ENCODE results near the gene CCDC93. TPM values are rescaled to one million over a fixed set of nuclear protein-coding genes. Genes with fewer than 3 reads are reported as not detected.

The CCDC93 gene
- total RNA-seq, 4 donors from 2014 or later = 14.4 to 17.0 (median 16.0) TPM

DNA sequence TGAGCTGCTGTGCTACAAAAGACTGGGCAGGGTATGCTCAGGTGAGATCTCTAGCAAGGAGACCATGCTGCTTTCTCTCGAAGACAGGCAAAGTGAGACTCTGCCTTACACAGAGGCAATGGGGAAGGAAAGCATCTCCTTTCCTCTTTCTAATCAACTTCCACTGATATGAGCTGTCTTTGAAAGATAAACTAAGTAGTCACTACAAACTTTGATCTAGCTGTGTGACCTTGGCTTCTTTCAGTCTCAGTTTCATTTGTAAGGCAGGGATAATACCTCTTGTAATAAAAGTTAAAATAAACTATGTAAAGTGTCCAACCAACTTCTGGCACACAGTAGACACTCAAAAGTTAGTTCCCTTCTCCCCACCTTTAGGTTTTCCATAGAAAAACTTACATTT, 7.5 kb downstream of the CCDC93 start:
- peaks cover 22 to 81% (median 62%) of the 10 kb centered on the region in 4 donors for H3K36me3 ChIP-seq
- WGBS = 90% methylated on average over 1 of the region's 1 CpG
- no peak overlapping the region for H3K4me3 ChIP-seq
- TF ChIP-seq, protein P1, sequence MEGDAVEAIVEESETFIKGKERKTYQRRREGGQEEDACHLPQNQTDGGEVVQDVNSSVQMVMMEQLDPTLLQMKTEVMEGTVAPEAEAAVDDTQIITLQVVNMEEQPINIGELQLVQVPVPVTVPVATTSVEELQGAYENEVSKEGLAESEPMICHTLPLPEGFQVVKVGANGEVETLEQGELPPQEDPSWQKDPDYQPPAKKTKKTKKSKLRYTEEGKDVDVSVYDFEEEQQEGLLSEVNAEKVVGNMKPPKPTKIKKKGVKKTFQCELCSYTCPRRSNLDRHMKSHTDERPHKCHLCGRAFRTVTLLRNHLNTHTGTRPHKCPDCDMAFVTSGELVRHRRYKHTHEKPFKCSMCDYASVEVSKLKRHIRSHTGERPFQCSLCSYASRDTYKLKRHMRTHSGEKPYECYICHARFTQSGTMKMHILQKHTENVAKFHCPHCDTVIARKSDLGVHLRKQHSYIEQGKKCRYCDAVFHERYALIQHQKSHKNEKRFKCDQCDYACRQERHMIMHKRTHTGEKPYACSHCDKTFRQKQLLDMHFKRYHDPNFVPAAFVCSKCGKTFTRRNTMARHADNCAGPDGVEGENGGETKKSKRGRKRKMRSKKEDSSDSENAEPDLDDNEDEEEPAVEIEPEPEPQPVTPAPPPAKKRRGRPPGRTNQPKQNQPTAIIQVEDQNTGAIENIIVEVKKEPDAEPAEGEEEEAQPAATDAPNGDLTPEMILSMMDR (IDR thresholded peaks at IDR 0.05) = no peak
- TF ChIP-seq POLR2AphosphoS5 (IDR thresholded peaks at IDR 0.05) (no peak), EP300 (IDR thresholded peaks at IDR 0.05) (no peak), POLR2A (IDR thresholded peaks at IDR 0.05; ENCODE audit: low read depth) (no peak)
- peaks cover 12 to 28% (median 15%) of the 10 kb centered on the region in 4 donors for H3K4me1 ChIP-seq
- no peak overlapping the region for H3K27ac ChIP-seq (replicated peaks in 1 of 4)
- no peaks in the 10 kb centered on the region for H3K27me3 ChIP-seq
- no peak for DNase-seq (ENCODE audit: extremely low spot score)
- no peaks in the 10 kb centered on the region for H3K9me3 ChIP-seq
- intact Hi-C loops (cut with DNase I) = loop anchor here (10.0 kb wide), 1 partner anchor 172 kb away; no protein-coding TSS in a partner anchor

DNA sequence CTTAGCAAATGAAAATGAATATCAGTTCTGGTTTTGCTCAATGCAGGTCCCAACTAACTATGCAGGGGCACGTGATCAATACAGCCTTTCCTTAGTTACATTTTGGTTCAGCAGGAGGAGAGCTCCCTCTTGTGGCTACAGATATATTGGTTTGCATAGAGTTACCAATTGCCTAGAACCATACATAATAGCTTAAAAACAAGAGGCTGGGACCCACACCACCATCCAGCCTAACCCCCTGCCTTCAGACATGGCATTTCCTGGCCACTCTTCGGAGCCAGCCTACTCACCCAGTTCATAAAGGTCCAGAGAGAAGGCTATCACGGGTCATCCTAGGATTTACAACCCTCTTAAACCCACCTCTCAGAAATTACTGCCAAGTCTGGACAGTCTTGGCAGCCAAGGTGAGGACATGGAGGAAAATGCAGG, 10.5 kb downstream of the CCDC93 start:
- no peak for DNase-seq (ENCODE audit: extremely low spot score)
- no peak overlapping the region for H3K4me3 ChIP-seq
- intact Hi-C loops (cut with DNase I) = loop anchor here (10.0 kb wide), 1 partner anchor 169 kb away; no protein-coding TSS in a partner anchor
- H3K27ac ChIP-seq (replicated peaks in 1 of 4) = no peak overlapping the region
- TF ChIP-seq POLR2AphosphoS5 (IDR thresholded peaks at IDR 0.05) (peak in 1 of 2 donors; percentile 31), POLR2A (IDR thresholded peaks at IDR 0.05; ENCODE audit: low read depth) (no peak), EP300 (IDR thresholded peaks at IDR 0.05) (no peak)
- TF ChIP-seq, protein P1 (IDR thresholded peaks at IDR 0.05) = peak; percentile 71 to 82 (median 72)
- H3K27me3 ChIP-seq = no peaks in the 10 kb centered on the region
- no peaks in the 10 kb centered on the region for H3K9me3 ChIP-seq
- H3K4me1 ChIP-seq = peaks cover 3 to 15% (median 10%) of the 10 kb centered on the region in 4 donors
- H3K36me3 ChIP-seq = peaks cover 30 to 96% (median 83%) of the 10 kb centered on the region in 4 donors
- 14% methylated on average over 3 of the region's 3 CpGs for WGBS

DNA sequence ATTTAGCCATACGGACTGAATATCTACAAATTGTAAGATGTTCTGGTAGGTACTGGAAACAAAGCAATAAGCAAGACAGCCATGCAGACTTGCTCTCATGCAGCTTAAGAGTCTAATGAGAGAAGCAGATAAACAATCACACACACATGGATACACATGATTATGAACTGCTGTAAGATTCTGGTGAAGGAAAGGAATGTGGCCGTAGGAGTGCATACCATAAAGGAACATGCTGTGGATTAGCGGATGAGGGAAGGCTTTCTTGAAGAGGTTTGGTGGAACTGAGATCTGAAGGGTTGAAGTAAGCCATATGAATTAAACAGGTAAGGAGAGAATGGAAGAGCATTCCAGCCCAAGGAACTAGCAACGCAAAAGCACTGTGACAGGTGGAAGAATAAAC, 13.8 kb downstream of the CCDC93 start:
- TF ChIP-seq, protein P1 (IDR thresholded peaks at IDR 0.05) = no peak
- no peak for TF ChIP-seq EP300 (IDR thresholded peaks at IDR 0.05)
- TF ChIP-seq POLR2A (IDR thresholded peaks at IDR 0.05; ENCODE audit: low read depth) = no peak
- no peak for TF ChIP-seq POLR2AphosphoS5 (IDR thresholded peaks at IDR 0.05)
- no peaks in the 10 kb centered on the region for H3K9me3 ChIP-seq
- intact Hi-C loops (cut with DNase I) = loop anchor here (10.0 kb wide), 1 partner anchor 165 kb away; no protein-coding TSS in a partner anchor
- H3K27me3 ChIP-seq = no peaks in the 10 kb centered on the region
- peaks cover 30 to 93% (median 76%) of the 10 kb centered on the region in 4 donors for H3K36me3 ChIP-seq
- H3K27ac ChIP-seq (replicated peaks in 1 of 4) = no peak overlapping the region
- DNase-seq (ENCODE audit: extremely low spot score) = no peak
- H3K4me1 ChIP-seq = peaks cover 3 to 18% (median 10%) of the 10 kb centered on the region in 4 donors
- H3K4me3 ChIP-seq = no peak overlapping the region
- 88% methylated on average over 4 of the region's 4 CpGs for WGBS

DNA sequence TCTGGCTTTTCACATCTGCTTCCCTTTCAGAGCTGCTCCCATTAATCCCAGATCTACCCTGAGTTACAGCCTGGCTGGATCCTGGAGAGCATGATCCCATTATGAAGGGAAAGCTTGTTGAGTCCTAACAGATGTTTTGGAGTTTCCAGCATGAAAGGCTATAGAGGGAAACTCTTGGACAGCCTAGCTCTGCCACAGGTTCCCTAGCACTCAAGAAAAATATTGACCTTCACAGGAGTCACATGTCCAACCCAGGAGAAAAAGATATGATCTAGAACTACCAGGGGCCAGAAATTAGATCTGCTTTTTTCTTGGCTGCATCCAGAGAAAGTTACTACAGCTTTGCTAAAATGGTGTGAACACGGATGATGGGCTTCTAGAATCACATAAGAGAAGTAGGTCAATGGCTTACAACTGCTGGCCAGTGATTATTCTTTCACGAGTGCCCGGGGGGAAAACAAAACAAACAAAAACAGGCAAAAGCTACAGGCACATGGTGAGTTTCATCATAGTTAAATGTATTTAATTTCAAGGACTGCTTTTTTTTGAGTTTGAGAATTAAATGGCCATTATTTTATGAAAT, 15.9 kb downstream of the CCDC93 start:
- TF ChIP-seq EP300 (IDR thresholded peaks at IDR 0.05) = no peak
- TF ChIP-seq POLR2AphosphoS5 (IDR thresholded peaks at IDR 0.05) = no peak
- TF ChIP-seq, protein P1 (IDR thresholded peaks at IDR 0.05) = no peak
- no peak for TF ChIP-seq POLR2A (IDR thresholded peaks at IDR 0.05; ENCODE audit: low read depth)
- no peak overlapping the region for H3K4me3 ChIP-seq
- H3K4me1 ChIP-seq = peaks cover 0 to 18% (median 2%) of the 10 kb centered on the region in 4 donors
- H3K27ac ChIP-seq (replicated peaks in 1 of 4) = no peak overlapping the region
- DNase-seq (ENCODE audit: extremely low spot score) = no peak
- H3K9me3 ChIP-seq = no peaks in the 10 kb centered on the region
- intact Hi-C loops (cut with DNase I) = no loop called here
- H3K36me3 ChIP-seq = peaks cover 47 to 97% (median 84%) of the 10 kb centered on the region in 4 donors
- 68% methylated on average over 3 of the region's 3 CpGs for WGBS
- H3K27me3 ChIP-seq = no peaks in the 10 kb centered on the region

Data from esophagus muscularis mucosa (tissue), 4 donors.